Uterus (tissue), 4 donors: ENCODE results near the gene FAIM2. TPM values are rescaled to one million over a fixed set of nuclear protein-coding genes. Genes with fewer than 3 reads are reported as not detected.
"Not testable (repeated sequence)": the region's sequence is repeated elsewhere in the genome, so short reads cannot be mapped to it uniquely, and the experiment has no call there.

Experiments
- DNase-seq, 2 donors: peaks; one replicate each; pipeline ENCODE4 v3.0.0-alpha.2; 2019 to 2020
- H3K27ac ChIP-seq, 2 donors: fragments of 200-600 bp; sonication (generic); 1 replicate in 1 of 2; 2 replicates in 1 of 2; pipeline ENCODE4 v1.5.1; 2016 to 2018
- H3K27me3 ChIP-seq, 2 donors: fragments of 200-600 bp; sonication (generic); one replicate each; pipeline ENCODE4 v1.5.1; 2018 to 2019; ENCODE audit warnings: control low read depth in 1 of 2
- H3K36me3 ChIP-seq, 2 donors: fragments of 200-600 bp; sonication (generic); one replicate each; pipeline ENCODE4 v1.5.1; 2019; ENCODE audit warnings: control low read depth in 1 of 2
- H3K4me1 ChIP-seq, 2 donors: fragments of 200-600 bp; sonication (generic); one replicate each; pipeline ENCODE4 v1.5.1; 2018 to 2019; ENCODE audit warnings: control low read depth in 1 of 2
- H3K4me3 ChIP-seq, 2 donors: fragments of 200-600 bp; sonication (generic); 1 replicate in 1 of 2; 2 replicates in 1 of 2; pipeline ENCODE4 v1.5.1; 2018 to 2019; ENCODE audit warnings: mild to moderate bottlenecking in 1 of 2
- H3K9me3 ChIP-seq, 2 donors: fragments of 200-600 bp; sonication (generic); one replicate each; pipeline ENCODE4 v1.5.1; 2019; ENCODE audit warnings: control low read depth in 1 of 2
- CTCF ChIP-seq, 4 experiments: fragments of 200-600 bp in 2 of 4; fragments of 450-650 bp in 2 of 4; sonication (generic) in 2 of 4; IDR thresholded peaks; one replicate each; pipeline ENCODE4 v1.5.1; 2016 to 2019; ENCODE audit warnings: antibody characterized with exemption in 4 of 4, mild to moderate bottlenecking in 2 of 4, moderate library complexity in 1 of 4
- POLR2A ChIP-seq, 2 donors: fragments of 450-650 bp; IDR thresholded peaks; one replicate each; pipeline ENCODE4 v1.6.1; 2016; ENCODE audit warnings: antibody characterized with exemption in 2 of 2, mild to moderate bottlenecking in 1 of 2, moderate library complexity in 1 of 2
- intact Hi-C: fragments of 100-400 bp; cut with DNase I; formaldehyde crosslinking; loops from one replicate; pipeline ENCODE4 v1.15.1; 2023; ENCODE audit warnings: low total_unique reads
- total RNA-seq, 4 donors: library from RNA; depleted of rRNA in 3 of 4; stranded (reverse); fragments of >200 nt in 3 of 4; gene quantifications; one replicate each; pipeline versions ENCODE4 v1.1.0 to v1.2.4, GENCODE V29; 2014 to 2023
- donor health status: DM: yes; HTN: yes; CAD: no.

The FAIM2 gene
- total RNA-seq, 4 donors from 2014 or later: 1.0 to 11.9 (median 5.5) TPM

GRCh38 chr12:49872381-49872780 lies 31.3 kb downstream of the FAIM2 start:
- H3K36me3 ChIP-seq: no peaks in the 10 kb centered on the region
- no peak overlapping the region for H3K27ac ChIP-seq
- no peak for DNase-seq
- H3K27me3 ChIP-seq: no peaks in the 10 kb centered on the region
- H3K9me3 ChIP-seq: no peaks in the 10 kb centered on the region
- intact Hi-C loops: no loop called here
- H3K4me1 ChIP-seq: peaks cover 15 to 17% of the 10 kb centered on the region in 2 donors
- TF ChIP-seq CTCF (IDR thresholded peaks at IDR 0.05): no peak
- TF ChIP-seq POLR2A (IDR thresholded peaks at IDR 0.05): no peak
- no peak overlapping the region for H3K4me3 ChIP-seq

GRCh38 chr12:49871811-49872251 lies 31.9 kb downstream of the FAIM2 start:
- H3K27me3 ChIP-seq, H3K27ac ChIP-seq, H3K4me3 ChIP-seq, intact Hi-C loops, H3K36me3 ChIP-seq, H3K9me3 ChIP-seq: not testable (repeated sequence)
- H3K4me1 ChIP-seq: peaks cover 15 to 20% of the 10 kb centered on the region in 2 donors
- DNase-seq: peak in 1 of 2 donors; percentile 10

GRCh38 chr12:49871263-49871561 lies 32.5 kb downstream of the FAIM2 start:
- no peaks in the 10 kb centered on the region for H3K9me3 ChIP-seq
- H3K4me3 ChIP-seq: no peak overlapping the region
- no peaks in the 10 kb centered on the region for H3K27me3 ChIP-seq
- peaks cover 15 to 20% of the 10 kb centered on the region in 2 donors for H3K4me1 ChIP-seq
- intact Hi-C loops: no loop called here
- H3K27ac ChIP-seq: no peak overlapping the region
- TF ChIP-seq CTCF (IDR thresholded peaks at IDR 0.05) (no peak), POLR2A (IDR thresholded peaks at IDR 0.05) (no peak)
- no peaks in the 10 kb centered on the region for H3K36me3 ChIP-seq
- peak in 1 of 2 donors; percentile 15 for DNase-seq

GRCh38 chr12:49870501-49871262 lies 33.0 kb downstream of the FAIM2 start:
- Histone ChIP-seq H3K27me3 (no peaks in the 10 kb centered on the region), H3K4me3 (no peak overlapping the region), H3K27ac (peak overlapping the region in 1 of 2 donors; percentile 88), H3K9me3 (no peaks in the 10 kb centered on the region), H3K36me3 (no peaks in the 10 kb centered on the region), H3K4me1 (peaks cover 15 to 20% of the 10 kb centered on the region in 2 donors)
- intact Hi-C loops: no loop called here
- DNase-seq: no peak
- TF ChIP-seq POLR2A (IDR thresholded peaks at IDR 0.05) (no peak), CTCF (IDR thresholded peaks at IDR 0.05) (no peak)

GRCh38 chr12:49869816-49870500 lies 33.7 kb downstream of the FAIM2 start:
- TF ChIP-seq CTCF (IDR thresholded peaks at IDR 0.05) (no peak), POLR2A (IDR thresholded peaks at IDR 0.05) (no peak)
- no peak overlapping the region for H3K4me3 ChIP-seq
- peak in 1 of 2 donors; percentile 33 for DNase-seq
- intact Hi-C loops: loop anchor here (5.0 kb wide), 1 partner anchor 97 kb away; no protein-coding TSS in a partner anchor
- H3K4me1 ChIP-seq: peaks cover 15 to 20% of the 10 kb centered on the region in 2 donors
- no peaks in the 10 kb centered on the region for H3K9me3 ChIP-seq
- H3K36me3 ChIP-seq: no peaks in the 10 kb centered on the region
- no peaks in the 10 kb centered on the region for H3K27me3 ChIP-seq
- H3K27ac ChIP-seq: peak overlapping the region; percentile 72 to 88
